Endothelial cell of umbilical vein (primary cell): Measurements from ENCODE around the gene PGGT1B. TPM values are rescaled to one million over a fixed set of nuclear protein-coding genes. Genes with fewer than 3 reads are reported as not detected.

ENCODE experiments used
- BruUV-seq: library from RNA; stranded (reverse); fragments of 400-500 nt; replicated peaks from 2 replicates; lab custom pipeline; 2021; lab: Mats Ljungman, UMichigan
- CTCF ChIA-PET: fragments of 300-600, 350-600 bp; sonication (Branson Sonifier 250); formaldehyde crosslinking; loops from one replicate; lab custom pipeline; 2021; ENCODE audit warnings: antibody characterized with exemption, inconsistent platforms; lab: Charles Lee
- POLR2A ChIA-PET: fragments of 300-600, 350-600 bp; sonication (Branson Sonifier 250); formaldehyde crosslinking; loops from one replicate; lab custom pipeline; 2021; ENCODE audit warnings: antibody characterized with exemption, inconsistent platforms; lab: Charles Lee
- DNase-seq: peaks from one replicate; pipeline ENCODE4 v3.0.0-alpha.2; 2011; ENCODE audit warnings: low read depth, low spot score
- FAIRE-seq: peaks from 2 replicates; lab custom pipeline; 2011; peaks lifted over from hg19 to GRCh38; lab: Jason Lieb, UNC
- H2AFZ ChIP-seq: 2 replicates; pipeline ENCODE4 v1.6.0; 2012; ENCODE audit warnings: low read depth, low read length, control low read depth, inconsistent platforms
- H3K27ac ChIP-seq: 2 replicates; pipeline ENCODE4 v1.5.1; 2011; ENCODE audit warnings: low read depth, mild to moderate bottlenecking, control low read depth, low read length, moderate library complexity; ENCODE audit not compliant: insufficient read depth
- H3K27me3 ChIP-seq, 2 experiments: 2 replicates each; pipeline versions ENCODE4 v1.6.0 to v1.6.1; 2011; ENCODE audit warnings: low read length in 2 of 2, mixed read lengths in 1 of 2; ENCODE audit not compliant: control insufficient read depth in 2 of 2, insufficient read depth in 2 of 2
- H3K36me3 ChIP-seq, 2 experiments: 2 replicates in 1 of 2; 3 replicates in 1 of 2; pipeline ENCODE4 v1.5.1; 2011; ENCODE audit warnings: low read length in 2 of 2, mild to moderate bottlenecking in 1 of 2, moderate library complexity in 1 of 2; ENCODE audit not compliant: control insufficient read depth in 2 of 2, insufficient read depth in 2 of 2; ENCODE audit errors: extremely low read depth in 1 of 2
- H3K4me1 ChIP-seq: 3 replicates; pipeline ENCODE4 v1.5.1; 2011; ENCODE audit warnings: mild to moderate bottlenecking, low read length; ENCODE audit not compliant: control insufficient read depth, insufficient read depth; ENCODE audit errors: extremely low read depth
- H3K4me2 ChIP-seq: 2 replicates; pipeline ENCODE4 v1.6.1; 2011; ENCODE audit warnings: low read length, control low read depth, mixed read lengths; ENCODE audit not compliant: insufficient read depth
- H3K4me3 ChIP-seq, 3 experiments: fragments of 200-600 bp in 1 of 3; sonication (generic), shearing (Covaris generic) in 1 of 3; replicated peaks in 1 of 3; 2 replicates each; pipeline ENCODE4 v1.5.1; 2011 to 2016; ENCODE audit warnings: control low read depth in 3 of 3, low read length in 3 of 3, mild to moderate bottlenecking in 2 of 3, inconsistent platforms in 1 of 3, low read depth in 1 of 3, moderate library complexity in 1 of 3; ENCODE audit not compliant: insufficient read depth in 1 of 3
- H3K79me2 ChIP-seq: 2 replicates; pipeline ENCODE4 v1.6.0; 2012; ENCODE audit warnings: low read length, inconsistent platforms; ENCODE audit not compliant: control insufficient read depth, insufficient read depth
- H3K9ac ChIP-seq: replicated peaks from 2 replicates; pipeline ENCODE3; 2011; ENCODE audit warnings: low read length, control low read depth; ENCODE audit not compliant: insufficient read depth; ENCODE audit errors: extremely low read depth
- H3K9me1 ChIP-seq: replicated peaks from 3 replicates; pipeline ENCODE4 v1.6.0; 2011; ENCODE audit warnings: mild to moderate bottlenecking, low read length; ENCODE audit not compliant: control insufficient read depth, insufficient read depth; ENCODE audit errors: extremely low read depth
- H3K9me3 ChIP-seq: replicated peaks from 2 replicates; pipeline ENCODE4 v1.5.1; 2012; ENCODE audit warnings: low read length, inconsistent platforms; ENCODE audit not compliant: control insufficient read depth, insufficient read depth
- H4K20me1 ChIP-seq: replicated peaks from 2 replicates; pipeline ENCODE3; 2011; ENCODE audit warnings: mild to moderate bottlenecking, low read length; ENCODE audit not compliant: control insufficient read depth, insufficient read depth; ENCODE audit errors: extremely low read depth
- EZH2 ChIP-seq: IDR thresholded peaks from 2 replicates; pipeline ENCODE4 v1.6.1; 2012; ENCODE audit warnings: borderline replicate concordance, low read depth, mild to moderate bottlenecking, moderate library complexity, low read length, inconsistent platforms; ENCODE audit not compliant: severe bottlenecking
- FOS ChIP-seq: IDR thresholded peaks from 2 replicates; pipeline ENCODE4 v1.6.1; 2011; ENCODE audit warnings: mild to moderate bottlenecking, low read length, moderate library complexity, borderline replicate concordance; ENCODE audit not compliant: insufficient read depth
- GATA2 ChIP-seq: IDR thresholded peaks from 2 replicates; pipeline ENCODE4 v1.7.0; 2011; ENCODE audit warnings: low read depth, mild to moderate bottlenecking, moderate library complexity, mixed read lengths, low read length; ENCODE audit not compliant: insufficient read length, insufficient read depth
- JUN ChIP-seq: IDR thresholded peaks from 2 replicates; pipeline ENCODE4 v1.6.1; 2011; ENCODE audit warnings: borderline replicate concordance, low read depth; ENCODE audit not compliant: insufficient read length, insufficient read depth
- MYC ChIP-seq: IDR thresholded peaks from one replicate; pipeline ENCODE4 v1.6.1; 2011; ENCODE audit warnings: mild to moderate bottlenecking, low read depth, low read length
- POLR2A ChIP-seq: IDR thresholded peaks from 2 replicates; pipeline ENCODE4 v1.6.1; 2012; ENCODE audit warnings: low read depth, mild to moderate bottlenecking, control low read depth, low read length
- POLR2AphosphoS5 ChIP-seq: IDR thresholded peaks from 2 replicates; pipeline ENCODE4 v1.6.1; 2012; ENCODE audit warnings: low read depth, mild to moderate bottlenecking, control low read depth, low read length, moderate library complexity; ENCODE audit not compliant: insufficient read depth
- dilution Hi-C: fragments of 300-500 bp; cut with MboI; formaldehyde crosslinking; loops from one replicate; pipeline ENCODE4 v1.15.0; 2019; ENCODE audit warnings: low sequenced_read_pairs; ENCODE audit not compliant: extremely low pct_ligation_motif_present
- intact Hi-C: fragments of 100-400 bp; cut with micrococcal nuclease; formaldehyde crosslinking; loops from one replicate; pipeline ENCODE4 v1.10.0; 2022
- polyA plus RNA-seq, 4 experiments: library from polyadenylated mRNA; depleted of rRNA in 3 of 4; stranded (reverse) in 3 of 4; unstranded in 1 of 4; fragments of >200 nt; gene quantifications; 2 replicates each; pipeline versions ENCODE4 v1.2.1 to v1.2.3, GENCODE V29; 2011 to 2012; ENCODE audit warnings: missing spikeins in 1 of 4
- total RNA-seq: library from RNA; stranded (reverse); gene quantifications from 2 replicates; pipeline ENCODE4 v1.2.3, GENCODE V29; 2021
- TF ChIP-seq, protein P1 (sequence below), 2 donors: IDR thresholded peaks; 1 replicate in 1 of 2; 2 replicates in 1 of 2; pipeline ENCODE4 v1.5.1; 2011; ENCODE audit warnings: low read length in 2 of 2, mild to moderate bottlenecking in 2 of 2, moderate library complexity in 2 of 2, control low read depth in 1 of 2, inconsistent platforms in 1 of 2, low read depth in 1 of 2; ENCODE audit not compliant: insufficient read depth in 1 of 2; ENCODE audit errors: extremely low read depth in 1 of 2
- TF ChIP-seq, protein P2 (sequence below): IDR thresholded peaks from 2 replicates; pipeline ENCODE4 v1.6.1; 2011; ENCODE audit not compliant: insufficient read depth, insufficient read length

Gene PGGT1B
- total and polyA plus RNA-seq, 2 donors (not counting 3 experiments of a cell fraction or from before 2014, with no cell fraction given), result 2.6 to 42.3 TPM

DNA sequence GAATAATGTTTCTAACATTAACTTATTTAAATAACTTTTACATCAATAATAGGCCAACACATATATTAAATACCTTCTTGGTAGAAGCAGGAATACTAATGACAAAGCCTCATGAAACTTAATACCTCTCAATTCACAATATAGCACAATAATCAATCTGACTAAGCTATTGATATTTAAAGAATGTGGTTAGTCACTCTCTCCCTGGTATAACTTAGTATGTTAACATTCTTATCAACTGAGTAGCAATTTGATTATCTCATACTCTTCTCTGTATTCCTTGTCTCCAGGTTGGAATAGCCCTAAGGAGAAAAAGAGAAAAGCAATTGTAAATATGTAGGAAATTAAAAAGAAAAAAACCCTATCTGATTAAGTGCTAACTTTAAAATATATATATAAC lies 4.9 kb upstream of the PGGT1B start:
- Histone ChIP-seq H3K4me2 (no peak overlapping the region), H3K36me3 (peaks cover 4 to 5% of the 10 kb centered on the region in 2 experiments), H3K4me3 (no peak overlapping the region), H3K27me3 (no peaks in the 10 kb centered on the region), H3K9me1 (no peaks in the 10 kb centered on the region), H3K79me2 (no peaks in the 10 kb centered on the region), H4K20me1 (no peaks in the 10 kb centered on the region), H3K9ac (no peak overlapping the region), H2AFZ (no peak overlapping the region), H3K27ac (no peak overlapping the region), H3K4me1 (peaks cover 5% of the 10 kb centered on the region), H3K9me3 (no peaks in the 10 kb centered on the region)
- FAIRE-seq (no peak), DNase-seq (no peak)
- ChIA-PET POLR2A (no interaction called here), CTCF (no interaction called here)
- dilution Hi-C loops (no loop called here), intact Hi-C loops (no loop called here)
- TF ChIP-seq MYC, result no peak
- TF ChIP-seq, protein P1, sequence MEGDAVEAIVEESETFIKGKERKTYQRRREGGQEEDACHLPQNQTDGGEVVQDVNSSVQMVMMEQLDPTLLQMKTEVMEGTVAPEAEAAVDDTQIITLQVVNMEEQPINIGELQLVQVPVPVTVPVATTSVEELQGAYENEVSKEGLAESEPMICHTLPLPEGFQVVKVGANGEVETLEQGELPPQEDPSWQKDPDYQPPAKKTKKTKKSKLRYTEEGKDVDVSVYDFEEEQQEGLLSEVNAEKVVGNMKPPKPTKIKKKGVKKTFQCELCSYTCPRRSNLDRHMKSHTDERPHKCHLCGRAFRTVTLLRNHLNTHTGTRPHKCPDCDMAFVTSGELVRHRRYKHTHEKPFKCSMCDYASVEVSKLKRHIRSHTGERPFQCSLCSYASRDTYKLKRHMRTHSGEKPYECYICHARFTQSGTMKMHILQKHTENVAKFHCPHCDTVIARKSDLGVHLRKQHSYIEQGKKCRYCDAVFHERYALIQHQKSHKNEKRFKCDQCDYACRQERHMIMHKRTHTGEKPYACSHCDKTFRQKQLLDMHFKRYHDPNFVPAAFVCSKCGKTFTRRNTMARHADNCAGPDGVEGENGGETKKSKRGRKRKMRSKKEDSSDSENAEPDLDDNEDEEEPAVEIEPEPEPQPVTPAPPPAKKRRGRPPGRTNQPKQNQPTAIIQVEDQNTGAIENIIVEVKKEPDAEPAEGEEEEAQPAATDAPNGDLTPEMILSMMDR (IDR thresholded peaks at IDR 0.05; ENCODE audit: extremely low read depth in 1 of 2, insufficient read depth in 1 of 2, low read depth in 1 of 2, low read length in 2 of 2), result no peak
- TF ChIP-seq POLR2AphosphoS5, result no peak
- no peak for TF ChIP-seq JUN
- TF ChIP-seq FOS, result no peak
- TF ChIP-seq GATA2, result no peak
- TF ChIP-seq POLR2A, result no peak
- TF ChIP-seq, protein P2, sequence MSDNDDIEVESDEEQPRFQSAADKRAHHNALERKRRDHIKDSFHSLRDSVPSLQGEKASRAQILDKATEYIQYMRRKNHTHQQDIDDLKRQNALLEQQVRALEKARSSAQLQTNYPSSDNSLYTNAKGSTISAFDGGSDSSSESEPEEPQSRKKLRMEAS, result no peak
- TF ChIP-seq EZH2, result no peak
- no TSS peak for BruUV-seq
